Osteocyte (in vitro differentiated cells): Measurements from ENCODE around the gene PTPRG. TPM values are rescaled to one million over a fixed set of nuclear protein-coding genes. Genes with fewer than 3 reads are reported as not detected.

Experiments
- DNase-seq: peaks from one replicate; pipeline ENCODE4 v3.0.0; 2021; ENCODE audit warnings: mixed read lengths; ENCODE audit not compliant: unreplicated experiment; ENCODE audit errors: extremely low spot score
- H3K27ac Mint-ChIP-seq: one replicate; pipeline ENCODE4 v1.8.0; 2021; ENCODE audit warnings: mild to moderate bottlenecking, mixed read lengths; ENCODE audit not compliant: unreplicated experiment
- H3K27me3 Mint-ChIP-seq: one replicate; pipeline ENCODE4 v1.8.0; 2021; ENCODE audit warnings: mixed read lengths; ENCODE audit not compliant: unreplicated experiment
- H3K36me3 Mint-ChIP-seq: one replicate; pipeline ENCODE4 v1.8.0; 2021; ENCODE audit warnings: mixed read lengths; ENCODE audit not compliant: unreplicated experiment
- H3K4me1 Mint-ChIP-seq: one replicate; pipeline ENCODE4 v1.8.0; 2021; ENCODE audit warnings: mixed read lengths; ENCODE audit not compliant: unreplicated experiment
- H3K4me3 Mint-ChIP-seq: one replicate; pipeline ENCODE4 v1.8.0; 2021; ENCODE audit warnings: mild to moderate bottlenecking, moderate library complexity, mixed read lengths; ENCODE audit not compliant: unreplicated experiment
- H3K9me3 Mint-ChIP-seq: one replicate; pipeline ENCODE4 v1.8.0; 2021; ENCODE audit warnings: mixed read lengths; ENCODE audit not compliant: unreplicated experiment
- total RNA-seq: library from RNA; stranded (reverse); gene quantifications from 2 replicates; pipeline ENCODE4 v1.2.1, GENCODE V29; 2021
- TF ChIP-seq, protein P1 (sequence below): fragments of 200-600 bp; sonication (generic); IDR thresholded peaks from 2 replicates; pipeline ENCODE4 v1.5.0; 2021; ENCODE audit warnings: antibody characterized with exemption, mild to moderate bottlenecking, moderate library complexity

The PTPRG gene
- total RNA-seq, 1 donor from 2014 or later: 48.1 TPM

DNA sequence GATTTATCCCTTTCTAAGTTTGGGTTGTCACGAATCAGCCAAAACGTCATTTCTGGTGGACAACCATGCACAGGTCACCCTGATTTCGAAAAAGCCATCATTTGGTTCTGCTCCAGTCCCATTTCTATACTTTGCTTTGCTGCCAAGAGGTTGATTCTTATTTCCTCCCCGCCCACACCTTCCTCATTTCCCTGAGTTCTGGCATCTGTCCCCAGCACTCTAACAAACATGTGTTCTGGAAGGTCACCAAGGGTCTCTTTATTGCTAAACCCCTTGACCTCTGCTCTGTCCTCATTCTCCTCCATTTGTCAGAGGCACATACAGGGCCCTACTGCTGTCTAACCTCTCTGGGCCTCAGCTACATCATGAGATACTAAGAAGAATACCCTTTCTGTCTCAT lies 36.4 kb upstream of the PTPRG start:
- Mint-ChIP-seq H3K36me3 (no peaks in the 10 kb centered on the region), H3K27ac (no peak overlapping the region), H3K9me3 (no peaks in the 10 kb centered on the region), H3K4me1 (no peaks in the 10 kb centered on the region), H3K4me3 (no peak overlapping the region), H3K27me3 (peaks cover 38% of the 10 kb centered on the region)
- no peak for DNase-seq
- TF ChIP-seq, protein P1, sequence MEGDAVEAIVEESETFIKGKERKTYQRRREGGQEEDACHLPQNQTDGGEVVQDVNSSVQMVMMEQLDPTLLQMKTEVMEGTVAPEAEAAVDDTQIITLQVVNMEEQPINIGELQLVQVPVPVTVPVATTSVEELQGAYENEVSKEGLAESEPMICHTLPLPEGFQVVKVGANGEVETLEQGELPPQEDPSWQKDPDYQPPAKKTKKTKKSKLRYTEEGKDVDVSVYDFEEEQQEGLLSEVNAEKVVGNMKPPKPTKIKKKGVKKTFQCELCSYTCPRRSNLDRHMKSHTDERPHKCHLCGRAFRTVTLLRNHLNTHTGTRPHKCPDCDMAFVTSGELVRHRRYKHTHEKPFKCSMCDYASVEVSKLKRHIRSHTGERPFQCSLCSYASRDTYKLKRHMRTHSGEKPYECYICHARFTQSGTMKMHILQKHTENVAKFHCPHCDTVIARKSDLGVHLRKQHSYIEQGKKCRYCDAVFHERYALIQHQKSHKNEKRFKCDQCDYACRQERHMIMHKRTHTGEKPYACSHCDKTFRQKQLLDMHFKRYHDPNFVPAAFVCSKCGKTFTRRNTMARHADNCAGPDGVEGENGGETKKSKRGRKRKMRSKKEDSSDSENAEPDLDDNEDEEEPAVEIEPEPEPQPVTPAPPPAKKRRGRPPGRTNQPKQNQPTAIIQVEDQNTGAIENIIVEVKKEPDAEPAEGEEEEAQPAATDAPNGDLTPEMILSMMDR: no peak

DNA sequence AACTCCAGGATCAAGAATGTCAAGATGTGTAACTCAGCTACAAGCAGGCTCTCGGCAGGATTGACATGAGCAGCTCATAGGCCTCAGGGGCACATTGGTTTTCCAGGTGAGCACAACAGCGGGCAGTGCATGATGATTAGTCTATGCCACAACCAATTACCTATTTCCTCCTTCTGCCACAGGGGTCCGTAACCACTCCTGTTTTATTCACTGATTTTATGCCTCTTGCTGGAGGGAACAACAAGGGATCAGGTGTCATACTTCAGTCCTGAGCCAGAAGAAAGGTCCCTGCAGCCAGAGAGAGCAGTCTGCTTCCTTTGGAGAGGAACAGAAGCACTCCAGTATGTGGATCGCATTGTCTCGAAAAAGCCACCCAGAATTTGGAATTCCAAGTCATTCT lies 35.1 kb upstream of the PTPRG start:
- H3K27me3 Mint-ChIP-seq: peaks cover 33% of the 10 kb centered on the region
- DNase-seq: no peak
- no peak overlapping the region for H3K4me3 Mint-ChIP-seq
- no peaks in the 10 kb centered on the region for H3K36me3 Mint-ChIP-seq
- TF ChIP-seq, protein P1: no peak
- no peak overlapping the region for H3K27ac Mint-ChIP-seq
- no peaks in the 10 kb centered on the region for H3K4me1 Mint-ChIP-seq
- no peaks in the 10 kb centered on the region for H3K9me3 Mint-ChIP-seq

DNA sequence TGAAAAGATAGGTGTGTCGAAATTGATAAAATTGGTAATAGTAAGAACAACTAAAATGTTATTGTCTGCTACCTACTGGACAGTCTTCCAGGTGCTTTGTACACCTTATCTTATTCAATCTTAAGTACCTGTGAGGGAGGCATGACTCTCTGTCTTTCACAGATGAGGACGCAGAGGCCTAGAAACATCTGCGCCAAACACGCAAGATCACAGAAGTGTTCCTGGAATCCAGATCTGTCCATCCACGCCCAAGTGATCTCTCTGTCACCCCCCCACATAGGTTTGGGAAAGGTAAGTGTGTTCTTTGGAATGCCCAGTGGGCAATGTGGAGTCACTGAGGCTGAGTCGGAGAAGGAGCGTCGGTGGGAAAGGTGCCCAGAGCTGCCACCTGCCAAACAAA lies 34.4 kb upstream of the PTPRG start:
- Mint-ChIP-seq H3K27ac (no peak overlapping the region), H3K27me3 (peaks cover 35% of the 10 kb centered on the region), H3K36me3 (no peaks in the 10 kb centered on the region), H3K4me3 (no peak overlapping the region), H3K4me1 (no peaks in the 10 kb centered on the region), H3K9me3 (no peaks in the 10 kb centered on the region)
- DNase-seq: no peak
- TF ChIP-seq, protein P1: no peak

DNA sequence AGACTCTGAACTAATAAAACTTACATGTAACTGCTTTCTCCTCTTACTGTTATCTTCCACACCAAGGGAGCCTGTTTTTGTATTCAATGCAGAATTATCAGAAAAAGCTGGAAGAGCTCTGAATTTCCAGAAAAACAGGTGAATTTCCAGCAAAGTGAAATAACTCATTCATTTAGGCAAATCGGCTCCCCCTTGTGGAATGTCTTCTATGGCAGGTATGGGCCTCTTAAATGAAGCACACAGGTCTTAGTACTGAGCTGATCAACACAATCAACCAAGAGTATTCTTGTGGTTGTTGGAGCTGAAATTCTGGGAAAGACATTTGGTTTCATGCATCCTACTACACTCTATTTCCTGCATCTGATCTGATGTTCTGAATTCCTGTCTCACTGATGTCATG lies 31.0 kb upstream of the PTPRG start:
- no peaks in the 10 kb centered on the region for H3K36me3 Mint-ChIP-seq
- H3K27ac Mint-ChIP-seq: no peak overlapping the region
- no peaks in the 10 kb centered on the region for H3K9me3 Mint-ChIP-seq
- DNase-seq: no peak
- no peak overlapping the region for H3K4me3 Mint-ChIP-seq
- TF ChIP-seq, protein P1: peak; percentile 55
- peaks cover 35% of the 10 kb centered on the region for H3K27me3 Mint-ChIP-seq
- H3K4me1 Mint-ChIP-seq: no peaks in the 10 kb centered on the region

DNA sequence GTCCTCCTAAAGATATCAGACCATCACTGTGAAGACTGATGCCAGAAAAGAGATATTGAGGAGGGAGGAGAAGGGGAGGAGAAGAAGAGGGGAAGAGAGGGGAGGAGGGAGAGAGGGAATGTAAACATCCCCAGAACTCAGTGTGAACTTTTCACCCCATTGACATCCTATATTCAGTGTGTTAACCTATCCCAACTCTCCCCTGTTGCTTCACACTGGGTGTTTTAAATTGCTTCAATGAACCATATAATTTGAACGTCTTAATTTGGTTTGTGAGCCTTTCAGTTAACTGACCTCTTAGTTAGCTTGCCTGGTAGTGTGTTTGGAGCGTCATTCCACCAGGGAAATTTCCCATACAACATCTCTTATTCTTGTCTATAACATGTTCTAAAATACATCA lies 29.8 kb upstream of the PTPRG start:
- H3K27me3 Mint-ChIP-seq: peaks cover 26% of the 10 kb centered on the region
- no peaks in the 10 kb centered on the region for H3K4me1 Mint-ChIP-seq
- H3K4me3 Mint-ChIP-seq: no peak overlapping the region
- no peaks in the 10 kb centered on the region for H3K9me3 Mint-ChIP-seq
- TF ChIP-seq, protein P1: no peak
- H3K27ac Mint-ChIP-seq: no peak overlapping the region
- no peak for DNase-seq
- no peaks in the 10 kb centered on the region for H3K36me3 Mint-ChIP-seq
